Neural progenitor cell (in vitro differentiated cells): ENCODE measurements around the gene ADGRA3. TPM values are rescaled to one million over a fixed set of nuclear protein-coding genes. Genes with fewer than 3 reads are reported as not detected.

Source experiments
- DNase-seq: peaks from one replicate; pipeline ENCODE4 v3.0.0-alpha.2; 2016; ENCODE audit warnings: low spot score
- H2AFZ ChIP-seq: fragments of 200-600 bp; sonication (generic); replicated peaks from 2 replicates; pipeline ENCODE4 v1.6.1; 2016; ENCODE audit warnings: antibody characterized with exemption
- H3F3A ChIP-seq: fragments of 200-600 bp; sonication (generic); 2 replicates; pipeline ENCODE4 v1.6.1; 2016; ENCODE audit warnings: antibody characterized with exemption, low read depth
- H3K27ac ChIP-seq: fragments of 200-600 bp; sonication (generic); 2 replicates; pipeline ENCODE4 v1.5.1; 2016; ENCODE audit warnings: mild to moderate bottlenecking
- H3K27me3 ChIP-seq: fragments of 200-600 bp; sonication (generic); 2 replicates; pipeline ENCODE4 v1.6.1; 2016; ENCODE audit warnings: mild to moderate bottlenecking, moderate library complexity
- H3K36me3 ChIP-seq: fragments of 200-600 bp; sonication (generic); 2 replicates; pipeline ENCODE4 v1.5.1; 2016
- H3K4me1 ChIP-seq: fragments of 200-600 bp; sonication (generic); 2 replicates; pipeline ENCODE4 v1.6.1; 2016; ENCODE audit warnings: mixed run types
- H3K4me2 ChIP-seq: fragments of 200-600 bp; sonication (generic); 2 replicates; pipeline ENCODE4 v1.6.1; 2016
- H3K4me3 ChIP-seq: fragments of 200-600 bp; sonication (generic); 2 replicates; pipeline ENCODE4 v1.5.1; 2016
- H3K79me2 ChIP-seq: fragments of 200-600 bp; sonication (generic); 2 replicates; pipeline ENCODE4 v1.6.1; 2016; ENCODE audit warnings: low read depth
- H3K9ac ChIP-seq: fragments of 200-600 bp; sonication (generic); 2 replicates; pipeline ENCODE4 v1.6.1; 2016
- H3K9me3 ChIP-seq: fragments of 200-600 bp; sonication (generic); 2 replicates; pipeline ENCODE4 v1.5.1; 2016; ENCODE audit warnings: low read depth
- H4K20me1 ChIP-seq: fragments of 200-600 bp; sonication (generic); 2 replicates; pipeline ENCODE4 v1.6.1; 2016; ENCODE audit warnings: low read depth
- H3K27ac Mint-ChIP-seq: 3 replicates; pipeline ENCODE4 v1.8.0; 2021; ENCODE audit warnings: mixed read lengths
- H3K27me3 Mint-ChIP-seq: 2 replicates; pipeline ENCODE4 v1.8.0; 2022; ENCODE audit warnings: low read depth, mild to moderate bottlenecking, inconsistent platforms, moderate library complexity, mixed read lengths; ENCODE audit not compliant: insufficient read depth
- H3K36me3 Mint-ChIP-seq: 3 replicates; pipeline ENCODE4 v1.8.0; 2021; ENCODE audit warnings: mixed read lengths
- H3K4me1 Mint-ChIP-seq: 3 replicates; pipeline ENCODE4 v1.8.0; 2021; ENCODE audit warnings: mixed read lengths
- H3K4me3 Mint-ChIP-seq: 3 replicates; pipeline ENCODE4 v1.8.0; 2021; ENCODE audit warnings: mild to moderate bottlenecking, moderate library complexity, mixed read lengths
- H3K9me3 Mint-ChIP-seq: 3 replicates; pipeline ENCODE4 v1.8.0; 2020; ENCODE audit warnings: mixed read lengths
- EZH2 ChIP-seq: fragments of 200-600 bp; sonication (generic); IDR thresholded peaks from 2 replicates; pipeline ENCODE4 v1.6.1; 2017; ENCODE audit warnings: antibody characterized with exemption, mild to moderate bottlenecking, moderate library complexity
- EZH2phosphoT487 ChIP-seq: fragments of 200-600 bp; sonication (generic); IDR thresholded peaks from 2 replicates; pipeline ENCODE4 v1.6.1; 2017; ENCODE audit warnings: antibody characterized with exemption
- total RNA-seq: library from RNA; depleted of rRNA; stranded (reverse); fragments of >200 nt; gene quantifications from 2 replicates; pipeline ENCODE4 v1.2.3, GENCODE V29; 2015; ENCODE audit warnings: low replicate concordance
- TF ChIP-seq, protein P1 (sequence below): fragments of 200-600 bp; sonication (generic); IDR thresholded peaks from 2 replicates; pipeline ENCODE4 v1.5.1; 2017; ENCODE audit warnings: antibody characterized with exemption, mild to moderate bottlenecking

Gene ADGRA3
- total RNA-seq, 1 donor from 2014 or later: 87.9 TPM

DNA sequence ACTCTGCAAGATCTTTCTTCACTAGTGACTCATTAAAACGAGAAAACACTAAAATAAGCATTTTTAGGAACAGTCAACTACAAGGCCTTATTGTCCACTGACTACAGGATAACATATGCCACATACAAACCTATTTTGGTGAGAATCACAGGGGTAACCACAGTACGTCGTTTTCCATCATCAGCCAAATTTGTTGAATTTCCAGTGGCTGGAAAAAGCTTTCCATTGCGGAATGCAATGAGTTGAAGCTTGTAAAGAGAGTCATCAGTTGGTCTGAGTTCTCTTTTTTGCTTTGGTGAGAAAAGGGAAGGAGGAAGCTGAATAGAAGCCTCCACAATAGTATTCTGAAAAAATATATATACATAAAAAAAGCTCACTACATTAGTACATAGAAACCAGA lies 102.4 kb downstream of the ADGRA3 start:
- TF ChIP-seq EZH2 (no peak), EZH2phosphoT487 (no peak)
- TF ChIP-seq, protein P1, sequence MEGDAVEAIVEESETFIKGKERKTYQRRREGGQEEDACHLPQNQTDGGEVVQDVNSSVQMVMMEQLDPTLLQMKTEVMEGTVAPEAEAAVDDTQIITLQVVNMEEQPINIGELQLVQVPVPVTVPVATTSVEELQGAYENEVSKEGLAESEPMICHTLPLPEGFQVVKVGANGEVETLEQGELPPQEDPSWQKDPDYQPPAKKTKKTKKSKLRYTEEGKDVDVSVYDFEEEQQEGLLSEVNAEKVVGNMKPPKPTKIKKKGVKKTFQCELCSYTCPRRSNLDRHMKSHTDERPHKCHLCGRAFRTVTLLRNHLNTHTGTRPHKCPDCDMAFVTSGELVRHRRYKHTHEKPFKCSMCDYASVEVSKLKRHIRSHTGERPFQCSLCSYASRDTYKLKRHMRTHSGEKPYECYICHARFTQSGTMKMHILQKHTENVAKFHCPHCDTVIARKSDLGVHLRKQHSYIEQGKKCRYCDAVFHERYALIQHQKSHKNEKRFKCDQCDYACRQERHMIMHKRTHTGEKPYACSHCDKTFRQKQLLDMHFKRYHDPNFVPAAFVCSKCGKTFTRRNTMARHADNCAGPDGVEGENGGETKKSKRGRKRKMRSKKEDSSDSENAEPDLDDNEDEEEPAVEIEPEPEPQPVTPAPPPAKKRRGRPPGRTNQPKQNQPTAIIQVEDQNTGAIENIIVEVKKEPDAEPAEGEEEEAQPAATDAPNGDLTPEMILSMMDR: no peak
- peaks cover 6% of the 10 kb centered on the region for H3K36me3 Mint-ChIP-seq
- H3K27ac Mint-ChIP-seq: no peak overlapping the region
- H3K27me3 ChIP-seq: no peaks in the 10 kb centered on the region
- H3K4me1 ChIP-seq: no peaks in the 10 kb centered on the region
- no peak overlapping the region for H3K4me2 ChIP-seq
- no peak overlapping the region for H3K27ac ChIP-seq
- no peaks in the 10 kb centered on the region for H3K4me1 Mint-ChIP-seq
- H3F3A ChIP-seq: no peaks in the 10 kb centered on the region
- no peak overlapping the region for H2AFZ ChIP-seq
- H3K9me3 Mint-ChIP-seq: no peaks in the 10 kb centered on the region
- no peaks in the 10 kb centered on the region for H3K9me3 ChIP-seq
- peaks cover 6% of the 10 kb centered on the region for H3K36me3 ChIP-seq
- H4K20me1 ChIP-seq: no peaks in the 10 kb centered on the region
- no peaks in the 10 kb centered on the region for H3K27me3 Mint-ChIP-seq
- H3K9ac ChIP-seq: no peak overlapping the region
- H3K4me3 ChIP-seq: no peak overlapping the region
- no peak for DNase-seq
- no peak overlapping the region for H3K4me3 Mint-ChIP-seq
- no peaks in the 10 kb centered on the region for H3K79me2 ChIP-seq

DNA sequence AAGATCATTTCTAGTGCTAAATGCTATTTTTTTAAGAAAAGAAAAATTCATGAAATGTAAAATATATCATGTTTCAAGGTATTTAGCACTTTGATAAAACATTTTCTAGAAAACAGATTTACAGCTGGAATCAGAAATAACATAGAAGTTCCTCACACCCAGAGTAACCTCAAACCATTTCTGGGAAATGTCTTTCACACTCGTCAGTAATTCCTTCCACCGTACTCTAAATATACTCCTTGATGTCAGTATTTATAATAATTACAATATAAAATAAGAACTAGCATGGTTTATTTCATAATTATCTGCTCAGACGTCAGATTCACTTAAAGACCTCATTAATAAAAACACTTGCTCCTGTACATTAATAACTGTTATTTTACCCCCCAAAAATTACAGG lies 103.9 kb downstream of the ADGRA3 start:
- Histone ChIP-seq H3K27me3 (no peaks in the 10 kb centered on the region), H3K9me3 (no peaks in the 10 kb centered on the region), H3K79me2 (no peaks in the 10 kb centered on the region), H4K20me1 (no peaks in the 10 kb centered on the region), H3K4me1 (no peaks in the 10 kb centered on the region), H3K4me3 (no peak overlapping the region), H3K9ac (no peak overlapping the region), H3F3A (no peaks in the 10 kb centered on the region), H3K27ac (no peak overlapping the region), H3K4me2 (no peak overlapping the region), H2AFZ (no peak overlapping the region), H3K36me3 (peaks cover 17% of the 10 kb centered on the region)
- H3K36me3 Mint-ChIP-seq: peaks cover 9% of the 10 kb centered on the region
- DNase-seq: no peak
- no peak overlapping the region for H3K27ac Mint-ChIP-seq
- H3K27me3 Mint-ChIP-seq: no peaks in the 10 kb centered on the region
- no peak for TF ChIP-seq EZH2
- TF ChIP-seq EZH2phosphoT487: no peak
- TF ChIP-seq, protein P1: no peak
- no peaks in the 10 kb centered on the region for H3K4me1 Mint-ChIP-seq
- H3K9me3 Mint-ChIP-seq: no peaks in the 10 kb centered on the region
- H3K4me3 Mint-ChIP-seq: no peak overlapping the region

DNA sequence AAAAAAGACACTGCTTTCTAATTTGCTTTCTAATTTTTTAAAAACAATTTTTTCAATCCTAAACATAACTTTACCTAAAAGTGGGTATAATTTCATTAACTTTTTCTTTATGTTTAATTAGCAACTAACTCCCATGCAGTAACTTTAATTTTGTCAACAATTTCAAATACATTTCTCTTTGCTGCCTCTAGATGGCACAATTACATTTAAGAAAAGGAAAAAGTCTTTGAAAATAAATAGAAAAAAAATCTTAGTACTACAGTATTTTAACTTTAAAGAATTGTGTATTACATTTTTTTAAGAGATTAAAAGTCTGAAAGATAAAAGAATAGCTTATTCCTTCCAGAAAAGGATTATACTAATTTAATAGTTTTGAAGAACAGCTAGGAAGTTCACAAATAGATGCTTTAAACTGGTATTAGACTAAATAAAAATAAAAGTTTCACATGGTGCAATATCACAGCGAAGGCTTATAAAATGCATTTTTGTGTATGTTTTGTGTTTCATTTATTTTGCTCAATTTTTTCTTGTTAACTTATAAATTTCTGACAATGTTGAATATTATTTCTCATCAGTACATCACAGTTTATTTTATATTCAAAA lies 105.1 kb downstream of the ADGRA3 start:
- no peaks in the 10 kb centered on the region for H3K9me3 ChIP-seq
- Mint-ChIP-seq H3K27me3 (no peaks in the 10 kb centered on the region), H3K36me3 (peaks cover 17% of the 10 kb centered on the region), H3K9me3 (no peaks in the 10 kb centered on the region), H3K27ac (no peak overlapping the region), H3K4me3 (no peak overlapping the region), H3K4me1 (no peaks in the 10 kb centered on the region)
- H3K36me3 ChIP-seq: peaks cover 17% of the 10 kb centered on the region
- H3F3A ChIP-seq: no peaks in the 10 kb centered on the region
- no peaks in the 10 kb centered on the region for H4K20me1 ChIP-seq
- no peak overlapping the region for H3K9ac ChIP-seq
- peak overlapping the region; percentile 36 for H3K27ac ChIP-seq
- no peaks in the 10 kb centered on the region for H3K27me3 ChIP-seq
- TF ChIP-seq, protein P1: peak; percentile 72
- TF ChIP-seq EZH2: no peak
- no peaks in the 10 kb centered on the region for H3K4me1 ChIP-seq
- no peak overlapping the region for H2AFZ ChIP-seq
- no peak overlapping the region for H3K4me2 ChIP-seq
- no peaks in the 10 kb centered on the region for H3K79me2 ChIP-seq
- DNase-seq: peak; percentile 18
- H3K4me3 ChIP-seq: no peak overlapping the region
